Activated naive CD8-positive, alpha-beta T cell treated with anti-CD3 and anti-CD28 coated beads, Interleukin-2, amount 10 ng/mL, durations not matched to agents 7 days and 5 days (primary cell): ENCODE measurements around the gene HENMT1. TPM values are rescaled to one million over a fixed set of nuclear protein-coding genes. Genes with fewer than 3 reads are reported as not detected.
"Not testable (repeated sequence)": the region's sequence is repeated elsewhere in the genome, so short reads cannot be mapped to it uniquely, and the experiment has no call there.

Experiments used
- ATAC-seq: fragments of 150-1000 bp; cut with Tn5 transposase; one replicate; pipeline ENCODE4 v1.10.0; 2021; ENCODE audit warnings: low read depth, moderate library complexity
- POLR2A ChIA-PET: fragments of 350-600 bp; sonication (Branson Sonifier 250); formaldehyde crosslinking; loops from one replicate; lab custom pipeline; 2021; ENCODE audit warnings: antibody characterized with exemption; lab: Charles Lee
- DNase-seq: peaks from one replicate; pipeline ENCODE4 v3.0.0; 2021
- H3K27ac Mint-ChIP-seq: one replicate; pipeline ENCODE4 v1.8.0; 2022; ENCODE audit warnings: mild to moderate bottlenecking, mixed read lengths
- H3K27me3 Mint-ChIP-seq: one replicate; pipeline ENCODE4 v1.8.0; 2022; ENCODE audit warnings: mild to moderate bottlenecking, moderate library complexity, mixed read lengths
- H3K36me3 Mint-ChIP-seq: one replicate; pipeline ENCODE4 v1.8.0; 2021; ENCODE audit warnings: mild to moderate bottlenecking, mixed read lengths
- H3K4me1 Mint-ChIP-seq: one replicate; pipeline ENCODE4 v1.8.0; 2021; ENCODE audit warnings: mixed read lengths
- H3K4me3 Mint-ChIP-seq: one replicate; pipeline ENCODE4 v1.8.0; 2022; ENCODE audit warnings: mild to moderate bottlenecking, moderate library complexity, mixed read lengths
- H3K9me3 Mint-ChIP-seq: one replicate; pipeline ENCODE4 v1.8.0; 2021; ENCODE audit warnings: mixed read lengths
- total RNA-seq, 2 experiments: library from RNA; stranded (reverse); gene quantifications; one replicate each; pipeline ENCODE4 v1.2.3, GENCODE V29; 2021

HENMT1 gene
- total RNA-seq, 2 experiments from 2014 or later = 32.3 to 33.0 TPM

DNA sequence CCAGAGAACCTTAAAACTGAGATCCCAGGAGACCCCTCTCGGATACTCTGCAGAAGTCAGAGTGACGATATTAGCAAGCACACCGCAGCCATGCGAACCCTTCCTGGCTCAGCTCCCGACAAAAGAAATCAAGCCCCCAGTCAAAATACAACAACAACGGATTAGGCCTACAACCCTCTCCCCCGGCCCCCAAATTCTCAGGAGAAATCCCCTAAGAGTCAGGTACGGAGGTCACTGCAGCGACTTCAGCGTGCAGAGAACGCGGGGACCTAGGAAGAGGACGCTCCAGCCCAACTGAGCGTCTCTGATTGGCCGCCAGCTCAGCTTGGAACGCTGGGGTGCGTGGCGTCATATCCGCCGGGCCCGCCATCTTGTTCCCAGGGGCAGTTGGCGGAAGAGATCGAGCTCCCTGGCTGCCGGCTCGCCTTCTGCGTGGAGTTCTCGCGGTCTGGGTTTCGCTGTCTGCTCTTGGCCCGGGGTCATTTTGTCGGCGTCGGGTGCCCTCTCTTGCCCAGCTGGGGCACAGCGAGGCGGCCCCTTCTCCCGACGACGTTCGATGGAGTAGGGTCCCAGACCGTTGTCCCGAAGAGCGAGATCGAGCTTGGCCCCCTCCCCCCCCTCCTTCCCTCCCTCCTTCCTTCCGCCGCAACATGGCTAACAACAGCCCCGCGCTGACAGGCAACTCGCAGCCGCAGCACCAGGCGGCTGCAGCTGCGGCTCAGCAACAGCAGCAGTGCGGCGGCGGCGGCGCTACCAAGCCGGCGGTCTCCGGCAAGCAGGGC lies 31.2 kb upstream of the HENMT1 start, which contains the start of gene PRPF38B:
PRPF38B (plus strand) TSS at position 369 of the 782 bp plus-strand sequence; CDS start at position 651, 282 bp downstream.
- peaks cover 28% of the 10 kb centered on the region for H3K36me3 Mint-ChIP-seq
- ATAC-seq = peak; percentile 84
- H3K27me3 Mint-ChIP-seq = peaks cover 2% of the 10 kb centered on the region
- POLR2A ChIA-PET = interaction anchor here (0.5 to 5.6 kb wide), 38 partner anchors 10 to 1647 kb away, joined by 3 to 258 read pairs (median 5); partner anchors contain the start of genes CLCC1, EEIG2, GPSM2 and HENMT1
- H3K27ac Mint-ChIP-seq = peak within 1 kb of the TSS; percentile 99
- H3K4me3 Mint-ChIP-seq = peak within 1 kb of the TSS; percentile 95
- DNase-seq = peak; percentile 93
- H3K4me1 Mint-ChIP-seq = peaks cover 28% of the 10 kb centered on the region
- no peaks in the 10 kb centered on the region for H3K9me3 Mint-ChIP-seq

DNA sequence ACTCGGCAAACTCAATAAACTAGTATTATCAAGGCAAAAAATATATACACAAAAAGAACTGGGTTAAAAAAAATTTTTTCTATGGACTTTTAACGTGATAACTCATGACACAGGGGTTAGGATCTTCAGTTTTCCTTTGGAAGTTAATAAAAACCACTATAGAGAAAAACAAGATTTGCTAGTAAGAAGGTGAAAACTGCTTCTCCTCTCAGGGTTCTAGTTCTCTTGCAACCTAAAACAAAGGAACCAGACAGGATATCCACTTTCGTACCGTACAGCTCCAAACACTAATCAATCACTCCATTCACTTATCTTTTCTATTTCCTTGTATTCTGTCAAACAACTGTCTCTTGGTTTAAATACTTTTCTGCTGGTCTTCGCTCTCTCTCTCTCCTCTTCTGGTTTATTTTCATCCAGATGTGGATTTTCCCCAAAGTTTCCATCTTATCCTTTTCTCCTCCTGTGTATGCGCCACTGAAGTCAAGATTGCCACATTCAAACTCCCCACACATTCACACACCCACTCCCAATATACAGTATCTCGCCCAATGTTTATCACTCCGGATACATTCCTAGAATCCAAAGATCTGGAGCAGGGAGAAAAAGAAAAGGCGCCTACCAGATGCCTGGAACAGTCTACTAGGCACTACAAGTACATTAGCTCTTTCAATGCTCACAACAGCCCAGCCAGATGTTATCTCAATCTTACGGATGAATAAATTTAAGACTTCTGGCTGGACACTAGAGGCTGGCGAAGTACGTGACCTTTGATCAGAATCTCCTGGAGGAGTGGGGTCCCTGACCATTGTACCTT lies 30.4 kb upstream of the HENMT1 start:
- ATAC-seq (peak; percentile 0), DNase-seq (no peak)
- Mint-ChIP-seq H3K4me1 (peaks cover 24% of the 10 kb centered on the region), H3K9me3 (no peaks in the 10 kb centered on the region), H3K4me3 (peak overlapping the region; percentile 95), H3K36me3 (peaks cover 26% of the 10 kb centered on the region), H3K27me3 (peaks cover 2% of the 10 kb centered on the region), H3K27ac (peak overlapping the region; percentile 99)
- POLR2A ChIA-PET = interaction anchor here (0.8 to 5.6 kb wide), 30 partner anchors 9 to 523 kb away, joined by 3 to 258 read pairs (median 5); partner anchors contain the start of genes CLCC1, EEIG2, GPSM2 and HENMT1

DNA sequence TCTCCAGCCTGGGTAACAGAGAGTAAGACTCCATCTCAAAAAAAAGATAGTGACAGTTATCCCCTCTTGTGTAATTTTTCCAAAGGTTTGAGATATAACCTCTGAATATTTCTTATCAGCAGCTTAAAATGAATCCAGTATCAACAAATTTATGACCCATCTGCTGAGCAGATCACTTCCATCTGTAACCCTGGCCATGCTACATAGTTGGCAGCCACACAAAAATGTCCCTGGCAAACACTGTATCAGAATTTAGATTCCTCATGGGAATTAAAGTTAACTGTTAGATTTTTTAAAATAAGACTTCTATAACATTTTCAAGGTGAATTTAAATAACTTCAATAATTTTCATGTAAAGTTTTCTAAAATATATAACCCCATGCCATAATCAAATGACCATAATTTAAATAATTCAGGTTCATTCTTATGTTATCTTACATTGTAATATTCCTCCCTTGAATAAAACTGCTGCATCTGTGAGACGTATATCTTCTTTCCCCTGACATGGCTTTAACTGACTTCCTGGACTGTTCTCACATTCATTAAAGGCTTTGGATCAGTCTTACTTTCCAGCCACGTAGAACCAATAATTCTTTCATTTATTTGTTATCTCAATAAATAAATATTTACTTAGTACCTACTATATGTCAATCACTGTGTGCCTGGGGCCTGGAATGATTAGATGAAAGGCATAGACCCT lies 25.9 kb upstream of the HENMT1 start:
- Mint-ChIP-seq H3K9me3 (no peaks in the 10 kb centered on the region), H3K4me3 (no peak overlapping the region), H3K4me1 (peaks cover 15% of the 10 kb centered on the region), H3K27ac (no peak overlapping the region), H3K36me3 (peaks cover 3% of the 10 kb centered on the region), H3K27me3 (peaks cover 8% of the 10 kb centered on the region)
- DNase-seq (no peak), ATAC-seq (no peak)
- POLR2A ChIA-PET = no interaction called here

DNA sequence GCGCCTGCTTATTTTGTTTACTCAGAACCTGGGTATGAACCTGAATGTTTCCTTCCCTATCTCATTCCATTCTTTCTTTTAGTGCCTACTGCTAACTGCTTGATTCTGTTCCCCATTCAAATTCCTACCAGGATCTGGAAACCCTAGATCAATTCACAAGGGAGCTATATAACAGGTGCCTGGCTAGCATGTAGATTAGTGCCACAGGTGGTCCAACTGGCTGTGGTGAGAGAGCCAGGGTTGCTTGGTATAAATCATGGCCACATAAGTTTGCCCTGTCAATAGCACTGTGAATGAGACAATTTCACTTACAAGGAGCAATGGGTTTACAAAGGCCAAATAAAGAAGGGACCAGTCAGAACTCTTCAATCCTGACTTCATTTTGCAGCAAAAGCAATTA lies 24.6 kb upstream of the HENMT1 start:
- Mint-ChIP-seq H3K27me3 (peaks cover 9% of the 10 kb centered on the region), H3K4me3 (no peak overlapping the region), H3K27ac (no peak overlapping the region), H3K36me3 (peaks cover 1% of the 10 kb centered on the region), H3K9me3 (no peaks in the 10 kb centered on the region), H3K4me1 (peaks cover 8% of the 10 kb centered on the region)
- DNase-seq (no peak), ATAC-seq (no peak)
- POLR2A ChIA-PET = no interaction called here

DNA sequence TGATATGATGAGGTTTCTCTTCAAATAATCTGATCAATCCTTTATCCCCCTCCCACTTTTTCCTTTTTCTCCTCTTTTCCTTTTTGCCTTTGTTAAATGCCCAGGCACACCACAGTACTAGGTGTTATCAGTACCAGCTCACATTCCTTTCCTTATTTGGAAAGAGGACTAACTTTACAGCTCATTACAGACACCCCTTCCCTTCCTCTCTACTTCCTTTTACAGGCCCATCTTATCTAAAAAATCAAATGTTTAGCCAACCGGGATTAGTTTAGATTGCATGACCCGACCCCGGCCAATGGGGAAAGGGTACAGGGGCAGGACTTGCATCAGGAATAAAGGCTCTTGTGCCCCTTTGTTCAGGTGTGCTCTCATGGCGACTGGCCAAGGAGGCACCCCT lies 20.8 kb upstream of the HENMT1 start:
- Mint-ChIP-seq H3K27ac (peak overlapping the region; percentile 65), H3K4me1 (peaks cover 12% of the 10 kb centered on the region)
- not testable (repeated sequence) for DNase-seq, ATAC-seq, H3K9me3 Mint-ChIP-seq, H3K36me3 Mint-ChIP-seq, H3K4me3 Mint-ChIP-seq, H3K27me3 Mint-ChIP-seq
- POLR2A ChIA-PET = interaction anchor here (0.7 to 5.8 kb wide), 3 partner anchors 11 to 34 kb away, joined by 3 to 24 read pairs (median 4); partner anchors contain the start of genes HENMT1 and PRPF38B

DNA sequence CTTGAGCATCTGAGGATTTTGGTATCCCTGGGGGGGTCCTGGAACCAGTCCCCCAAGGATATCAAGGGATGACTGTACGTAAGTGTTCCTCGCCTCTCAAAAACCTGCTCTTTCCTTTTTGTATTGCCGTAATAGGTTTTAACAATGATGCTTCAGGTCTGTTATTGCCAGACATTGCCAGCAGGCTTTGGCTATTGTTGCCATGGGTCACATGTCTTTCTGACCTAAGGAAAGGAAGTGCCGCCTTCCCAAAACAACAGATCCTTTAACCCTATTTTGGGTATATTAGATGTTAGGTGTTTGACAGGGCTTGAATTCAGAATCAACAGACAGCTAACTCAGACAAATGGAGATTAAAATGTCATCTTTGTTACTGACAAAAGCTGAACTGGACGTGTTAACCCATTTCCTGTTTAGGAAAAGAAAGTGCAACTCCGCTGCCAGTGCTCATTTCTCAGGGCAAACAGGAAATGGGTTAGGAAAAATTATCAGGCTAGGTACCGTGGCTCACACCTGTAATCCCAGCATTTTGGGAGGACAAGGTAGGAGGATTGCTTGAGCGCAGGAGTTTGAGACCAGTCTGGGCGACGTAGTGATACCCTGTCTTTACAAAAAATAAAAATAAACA lies 18.8 kb upstream of the HENMT1 start:
- ATAC-seq (no peak), DNase-seq (no peak)
- Mint-ChIP-seq H3K27ac (peak overlapping the region; percentile 40), H3K4me1 (peaks cover 12% of the 10 kb centered on the region), H3K27me3 (peaks cover 6% of the 10 kb centered on the region), H3K4me3 (peak overlapping the region; percentile 54), H3K9me3 (peaks cover 1% of the 10 kb centered on the region), H3K36me3 (peaks cover 1% of the 10 kb centered on the region)
- POLR2A ChIA-PET = interaction anchor here (1.2 to 5.8 kb wide), 3 partner anchors 13 to 420 kb away, joined by 3 to 24 read pairs (median 6); partner anchors contain the start of gene PRPF38B

DNA sequence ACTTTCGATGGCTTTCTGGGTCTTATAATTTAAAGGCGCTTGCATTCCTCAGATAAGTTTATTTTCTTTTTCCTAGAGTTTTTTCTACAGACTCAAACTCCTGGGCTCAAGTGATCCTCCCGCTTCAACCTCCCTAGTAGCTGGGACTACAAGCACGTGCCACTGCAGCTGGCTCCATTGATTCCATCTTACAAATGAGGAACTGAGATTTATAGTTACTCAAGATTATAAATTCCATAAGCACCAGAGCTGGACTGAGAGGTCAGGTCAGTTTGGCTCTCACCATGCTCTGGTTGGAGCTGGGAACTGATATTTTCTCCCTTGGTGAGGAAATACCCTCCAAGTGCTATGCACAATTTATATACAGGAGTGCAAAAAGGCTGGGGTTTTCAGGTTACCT lies 17.8 kb upstream of the HENMT1 start:
- H3K27me3 Mint-ChIP-seq = peaks cover 7% of the 10 kb centered on the region
- peaks cover 2% of the 10 kb centered on the region for H3K9me3 Mint-ChIP-seq
- ATAC-seq = no peak
- H3K4me1 Mint-ChIP-seq = peaks cover 12% of the 10 kb centered on the region
- H3K36me3 Mint-ChIP-seq = peaks cover 1% of the 10 kb centered on the region
- no peak overlapping the region for H3K4me3 Mint-ChIP-seq
- DNase-seq = no peak
- no peak overlapping the region for H3K27ac Mint-ChIP-seq
- POLR2A ChIA-PET = interaction anchor here (2.5 kb wide), 1 partner anchor 14 kb away, joined by 8 read pairs; the partner anchor contains the start of gene PRPF38B

DNA sequence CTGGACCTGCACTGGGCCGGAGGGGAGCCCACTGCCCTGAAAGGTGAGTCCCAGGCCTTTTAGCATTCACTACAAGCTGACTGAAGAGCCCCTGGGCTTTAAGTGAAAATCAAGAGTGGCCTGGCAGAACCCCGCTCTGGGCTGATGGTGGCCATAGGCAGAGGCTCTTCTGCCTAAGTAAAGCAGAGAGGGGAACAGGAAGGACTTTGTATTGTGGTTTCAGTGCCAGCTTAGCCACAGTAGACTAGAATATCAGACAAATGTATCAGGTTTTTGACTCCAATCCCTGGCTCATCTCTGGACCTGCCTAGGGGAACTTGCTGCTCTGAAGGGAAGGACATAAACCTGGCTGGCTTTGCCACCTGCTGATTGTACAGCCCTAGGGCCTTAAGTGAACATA lies 10.2 kb upstream of the HENMT1 start:
- H3K4me3 Mint-ChIP-seq = no peak overlapping the region
- peak; percentile 42 for ATAC-seq
- POLR2A ChIA-PET = interaction anchor here (0.7 to 1.4 kb wide), 3 partner anchors 10 to 24 kb away, joined by 3 read pairs; partner anchors contain the start of gene HENMT1

DNA sequence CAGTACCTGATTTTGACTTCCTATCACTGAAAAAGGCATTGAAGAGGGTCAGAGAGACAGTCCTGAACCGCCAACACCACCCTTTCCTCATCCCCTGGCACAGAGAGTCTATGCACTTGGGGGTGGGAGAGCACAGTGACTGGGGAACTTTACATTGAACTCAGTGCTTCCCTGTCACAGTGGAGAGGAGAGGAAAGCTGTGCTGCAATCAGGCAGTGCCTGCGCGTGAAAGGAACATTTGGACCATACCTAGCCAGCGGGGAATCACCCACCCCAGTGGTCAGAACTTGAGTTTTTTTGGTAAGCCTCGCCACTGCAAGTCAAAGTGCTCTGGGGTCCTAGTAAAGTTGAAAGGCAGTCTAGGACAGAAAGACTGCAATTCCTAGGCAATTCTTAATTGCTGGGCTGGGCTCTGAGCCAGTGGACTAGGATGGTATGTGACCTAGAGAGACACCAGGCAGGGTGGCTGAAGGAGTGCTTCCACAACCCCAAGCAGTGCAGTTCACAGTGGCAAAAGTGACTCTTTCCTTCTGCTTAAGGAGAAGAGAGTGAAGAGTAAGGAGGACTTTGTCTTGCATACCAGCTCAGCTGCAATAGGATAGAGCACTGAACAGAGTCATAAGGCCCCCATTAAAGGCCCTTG lies 9.4 kb upstream of the HENMT1 start:
- no peak for DNase-seq
- Mint-ChIP-seq H3K27ac (no peak overlapping the region), H3K27me3 (peaks cover 6% of the 10 kb centered on the region), H3K4me1 (peaks cover 11% of the 10 kb centered on the region), H3K9me3 (peaks cover 2% of the 10 kb centered on the region), H3K36me3 (peaks cover 7% of the 10 kb centered on the region), H3K4me3 (no peak overlapping the region)
- ATAC-seq = no peak
- POLR2A ChIA-PET = interaction anchor here (0.7 to 2.4 kb wide), 3 partner anchors 22 to 25 kb away, joined by 3 to 13 read pairs (median 3); partner anchors contain the start of gene PRPF38B

More for the DNA sequence above, 10.2 kb upstream of the HENMT1 start:
- no peak overlapping the region for H3K27ac Mint-ChIP-seq
- peaks cover 7% of the 10 kb centered on the region for H3K36me3 Mint-ChIP-seq
- H3K27me3 Mint-ChIP-seq = peaks cover 6% of the 10 kb centered on the region
- peaks cover 2% of the 10 kb centered on the region for H3K9me3 Mint-ChIP-seq
- peaks cover 11% of the 10 kb centered on the region for H3K4me1 Mint-ChIP-seq
- DNase-seq = no peak

DNA sequence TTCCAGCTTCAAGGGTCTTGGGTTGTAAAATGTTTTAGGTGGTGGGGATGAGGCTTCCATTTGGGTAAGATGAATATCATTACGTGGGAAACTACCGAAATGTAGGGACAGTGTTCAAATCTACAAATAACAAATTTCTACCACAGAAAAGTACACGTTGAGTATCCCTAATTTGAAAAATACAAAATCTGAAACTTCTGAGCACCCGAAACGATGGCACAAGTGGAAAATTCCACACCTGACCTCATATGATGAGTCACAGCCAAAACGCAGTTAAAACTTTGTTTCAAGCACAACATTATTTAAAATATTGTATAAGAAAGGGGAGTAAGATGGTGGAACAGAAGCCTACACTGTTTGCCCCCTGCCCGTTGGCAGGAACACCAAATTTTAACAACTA lies 8.8 kb upstream of the HENMT1 start:
- H3K9me3 Mint-ChIP-seq = peaks cover 1% of the 10 kb centered on the region
- no peak overlapping the region for H3K27ac Mint-ChIP-seq
- peaks cover 6% of the 10 kb centered on the region for H3K27me3 Mint-ChIP-seq
- H3K36me3 Mint-ChIP-seq = peaks cover 7% of the 10 kb centered on the region
- no peak for ATAC-seq
- POLR2A ChIA-PET = interaction anchor here (0.7 to 2.4 kb wide), 2 partner anchors 22 to 24 kb away, joined by 3 to 13 read pairs; partner anchors contain the start of gene PRPF38B
- no peak overlapping the region for H3K4me3 Mint-ChIP-seq
- peaks cover 11% of the 10 kb centered on the region for H3K4me1 Mint-ChIP-seq
- no peak for DNase-seq

DNA sequence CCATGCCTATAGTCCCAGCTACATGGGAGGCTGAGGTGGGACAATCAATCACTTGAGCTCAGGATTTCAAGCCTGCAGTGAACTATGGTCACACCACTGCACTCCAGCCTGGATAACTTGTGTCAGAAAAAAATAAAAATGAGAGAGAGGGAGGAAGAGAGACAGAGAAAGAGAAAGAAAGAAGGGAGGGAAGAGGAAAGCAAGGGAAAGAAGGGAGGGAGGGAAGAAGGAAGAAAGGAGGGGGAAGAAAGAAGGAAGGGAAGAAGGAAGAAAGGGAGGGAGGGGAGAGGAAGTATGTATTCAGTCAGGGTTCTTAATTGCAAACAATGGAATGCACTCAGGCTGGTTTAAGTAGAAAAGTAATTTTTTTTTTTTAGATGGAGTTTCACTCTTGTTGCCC lies 7.9 kb upstream of the HENMT1 start:
- H3K27me3 Mint-ChIP-seq = peaks cover 3% of the 10 kb centered on the region
- POLR2A ChIA-PET = interaction anchor here (0.6 to 2.4 kb wide), 3 partner anchors 22 to 549 kb away, joined by 4 to 13 read pairs (median 4); partner anchors contain the start of gene PRPF38B
- H3K4me1 Mint-ChIP-seq = peaks cover 11% of the 10 kb centered on the region
- ATAC-seq = no peak
- DNase-seq = no peak
- H3K4me3 Mint-ChIP-seq = no peak overlapping the region
- no peak overlapping the region for H3K27ac Mint-ChIP-seq
- peaks cover 7% of the 10 kb centered on the region for H3K36me3 Mint-ChIP-seq
- H3K9me3 Mint-ChIP-seq = no peaks in the 10 kb centered on the region
